GM12872 (cell line): ENCODE results near the gene SNX5.

Experiments used
- CTCF ChIP-seq: IDR thresholded peaks from 3 replicates; pipeline ENCODE4 v1.5.1; 2011; ENCODE audit warnings: low read depth, mild to moderate bottlenecking, low read length, moderate library complexity; ENCODE audit not compliant: insufficient read depth

SNX5 gene

GRCh38 chr20:17941087-17941825 is 27.3 kb downstream of the SNX5 start:
- TF ChIP-seq CTCF = no peak

DNA sequence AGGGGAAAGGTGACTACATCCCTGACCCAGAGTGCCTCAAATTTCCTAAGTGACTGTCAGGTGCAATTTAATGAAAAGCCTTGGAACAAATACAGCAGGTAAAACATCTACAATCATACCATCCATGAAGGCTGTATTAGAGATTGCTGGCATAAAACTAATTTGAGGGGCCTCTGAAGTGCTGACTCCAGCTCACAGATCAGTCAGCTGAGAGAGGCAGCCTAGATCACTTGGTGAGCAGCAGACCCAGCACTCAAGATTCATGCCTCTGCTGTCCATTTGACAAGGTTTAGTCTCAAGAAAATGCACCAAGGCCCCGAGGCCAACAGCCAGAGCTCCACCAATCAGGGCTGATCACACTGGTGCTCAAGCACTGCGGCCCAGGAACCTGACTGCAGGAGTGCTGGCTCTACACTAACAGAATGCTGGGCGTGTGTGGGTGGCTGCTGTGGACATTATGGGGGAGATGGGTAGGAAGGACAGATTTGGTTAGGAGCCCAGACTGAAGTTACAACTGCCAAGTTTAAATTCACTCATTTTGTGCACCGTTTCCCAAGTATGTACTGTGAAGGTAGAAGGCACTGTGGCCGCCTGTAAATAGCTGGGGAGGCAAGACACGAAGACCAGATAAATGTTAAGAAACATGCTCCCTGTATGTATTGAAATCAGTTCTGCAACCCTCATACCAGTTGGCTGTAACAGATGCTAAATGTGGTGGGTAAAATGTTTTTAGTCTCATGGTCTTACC is 28.2 kb downstream of the SNX5 start:
- no peak for TF ChIP-seq CTCF

GRCh38 chr20:17939622-17940223 is 28.9 kb downstream of the SNX5 start:
- TF ChIP-seq CTCF = no peak

DNA sequence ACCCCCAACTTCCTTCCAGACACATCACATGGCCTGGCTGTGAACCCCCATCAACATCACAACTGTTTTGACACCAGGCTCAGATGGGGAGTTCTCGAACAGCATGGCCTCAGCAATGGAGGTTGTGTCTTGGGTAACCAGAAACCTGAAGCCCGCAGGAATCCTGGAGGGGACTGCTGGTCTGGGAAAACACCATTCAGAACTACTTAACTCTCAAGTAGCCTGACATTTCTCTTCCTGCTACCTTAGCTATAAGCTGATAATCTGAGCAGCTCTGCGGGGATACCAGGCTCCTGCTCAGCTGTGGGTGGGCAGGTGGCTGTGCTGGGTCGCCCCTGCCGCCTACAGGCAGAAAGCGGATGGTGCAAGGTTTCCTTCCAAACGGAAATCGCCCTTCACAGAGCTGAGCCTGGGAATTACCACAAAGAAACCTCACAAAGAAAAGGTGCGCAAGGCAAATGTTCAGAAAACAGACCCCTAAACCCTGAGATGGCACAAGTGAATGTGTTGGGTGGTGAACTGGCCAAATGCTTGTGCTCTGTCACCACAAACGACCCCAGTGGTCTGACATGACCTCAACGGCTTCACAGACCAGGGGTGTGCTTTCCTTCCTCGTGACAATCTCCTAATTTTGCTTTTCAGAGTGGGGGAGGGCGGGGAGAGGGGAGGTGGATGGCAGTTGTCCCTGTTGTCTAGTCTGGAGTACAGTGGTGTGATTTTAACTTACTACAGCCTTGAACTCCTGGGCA is 29.5 kb downstream of the SNX5 start:
- peak; percentile 97 for TF ChIP-seq CTCF

GRCh38 chr20:17936761-17937732 is 31.5 kb downstream of the SNX5 start:
- no peak for TF ChIP-seq CTCF

GRCh38 chr20:17936286-17936760 is 32.3 kb downstream of the SNX5 start:
- TF ChIP-seq CTCF = no peak
